Stimulated activated CD8-positive, alpha-beta memory T cell treated with anti-CD3 and anti-CD28 coated beads, Interleukin-2, amount 100 ng/mL, for 1 hour (primary cell): ENCODE results near the gene ABCC11.
"Not testable (repeated sequence)": the region's sequence is repeated elsewhere in the genome, so short reads cannot be mapped to it uniquely, and the experiment has no call there.

Experiments
- DNase-seq, 2 donors: peaks; one replicate each; pipeline ENCODE4 v3.0.0-alpha.2; 2020; ENCODE audit warnings: low read depth in 2 of 2

Gene ABCC11

GRCh38 chr16:48250520-48251278, 3.4 kb upstream of the ABCC11 start:
- no peak for DNase-seq

DNA sequence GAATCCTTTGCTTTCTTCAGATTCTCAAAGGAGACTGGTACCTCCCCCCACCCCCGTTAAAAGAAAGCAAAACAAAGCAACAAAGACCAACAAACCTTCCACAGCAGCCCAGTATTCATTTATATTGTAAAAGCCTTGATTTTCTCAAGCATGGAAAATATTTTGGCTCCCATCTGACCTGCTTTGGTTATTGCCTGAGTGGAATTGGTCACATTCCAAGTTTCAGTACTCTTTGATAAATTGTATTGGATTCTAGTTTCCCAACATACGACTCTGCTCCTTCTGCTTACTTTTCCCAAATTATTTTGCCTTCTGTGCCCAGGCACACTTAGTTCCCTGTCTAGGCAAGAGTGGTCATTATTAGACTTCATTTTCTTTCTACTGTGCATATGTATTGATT, 1.3 kb downstream of the ABCC11 start:
- DNase-seq, result no peak

- no peak for DNase-seq
Measured at GRCh38 chr16:48244863-48245195, 2.5 kb downstream of the ABCC11 start.

- peak; percentile 81 to 82 for DNase-seq
Measured at GRCh38 chr16:48244080-48244862, 3.1 kb downstream of the ABCC11 start, which contains the start of gene LONP2. LONP2 (plus strand) TSS chr16:48244300; CDS start chr16:48244389, 89 bp downstream.

GRCh38 chr16:48240147-48240546, 7.2 kb downstream of the ABCC11 start:
- not testable (repeated sequence) for DNase-seq

DNA sequence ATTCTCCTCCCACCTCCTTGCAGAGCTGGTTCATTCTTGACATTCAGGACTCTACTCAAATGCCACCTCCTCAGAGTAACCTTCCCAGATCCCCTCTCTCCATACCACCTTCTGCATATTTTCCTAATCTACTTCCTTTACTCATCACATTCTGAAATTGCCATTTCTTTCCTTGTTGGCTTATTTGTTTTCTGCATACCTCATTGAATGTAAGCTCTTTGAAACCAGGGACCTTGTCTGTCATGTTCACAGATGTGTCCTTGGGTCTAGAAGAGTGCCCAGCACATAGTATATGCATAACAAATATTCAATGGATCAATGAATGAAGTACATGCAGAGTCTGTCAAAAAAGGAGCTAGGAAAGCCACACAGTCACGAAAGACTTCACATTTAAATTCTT, 11.1 kb downstream of the ABCC11 start:
- no peak for DNase-seq

DNA sequence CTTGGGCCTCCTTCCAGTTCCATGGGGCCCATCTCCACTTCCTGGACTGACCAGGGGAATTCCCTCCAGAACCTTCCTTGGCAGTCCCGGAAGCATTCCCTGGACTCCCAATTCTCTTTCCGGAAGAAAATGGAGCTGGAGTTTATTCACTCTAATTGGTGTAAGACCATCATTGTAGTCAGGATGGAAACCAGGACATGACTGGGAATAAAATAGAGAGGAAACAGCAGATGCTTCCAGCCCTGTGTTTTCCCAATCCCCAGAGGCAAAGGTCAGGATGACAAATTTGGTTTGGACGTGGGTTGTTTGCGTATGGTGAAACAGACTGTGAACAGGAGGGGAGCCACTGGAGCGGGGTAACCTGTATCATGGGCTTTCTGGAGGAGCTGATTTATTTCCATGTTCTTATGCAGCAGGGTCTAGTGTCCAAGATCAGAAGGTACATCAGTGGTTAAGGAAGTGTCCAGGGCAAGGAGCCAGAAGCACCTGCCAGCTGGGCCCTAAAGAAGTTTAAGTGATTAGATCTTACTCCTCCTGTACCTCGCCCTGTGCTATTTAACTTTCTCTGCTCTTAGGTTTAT, 11.7 kb downstream of the ABCC11 start:
- DNase-seq, result no peak

GRCh38 chr16:48235058-48235555, 12.2 kb downstream of the ABCC11 start:
- DNase-seq, result no peak

- no peak for DNase-seq
Measured at GRCh38 chr16:48234630-48235029, 12.7 kb downstream of the ABCC11 start.

DNA sequence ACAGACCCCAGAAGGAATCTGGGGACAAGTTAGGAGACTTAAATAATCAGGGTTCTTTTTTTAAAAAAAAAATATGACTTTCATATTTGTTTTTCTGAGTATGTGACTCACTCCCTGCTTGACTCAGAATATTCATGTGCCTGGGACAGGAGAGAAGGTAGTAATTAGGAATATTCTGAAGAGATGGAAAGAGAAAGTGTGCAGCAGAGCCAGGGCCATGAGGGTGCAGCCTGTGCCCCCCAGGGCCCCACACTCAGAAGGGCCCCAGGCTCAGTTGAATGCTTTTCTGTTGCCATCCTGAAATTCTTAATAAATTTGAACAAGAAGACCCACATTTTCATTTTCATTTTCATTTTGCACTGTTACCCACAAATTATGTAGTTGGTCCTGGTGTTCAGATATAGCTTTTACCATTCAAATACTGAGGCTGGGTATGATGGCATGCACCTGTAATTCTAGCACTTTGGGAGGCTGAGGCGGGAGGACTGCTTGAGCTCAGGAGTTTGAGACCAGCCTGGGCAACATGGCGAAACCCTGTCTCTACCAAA, 14.8 kb downstream of the ABCC11 start:
- no peak for DNase-seq

DNA sequence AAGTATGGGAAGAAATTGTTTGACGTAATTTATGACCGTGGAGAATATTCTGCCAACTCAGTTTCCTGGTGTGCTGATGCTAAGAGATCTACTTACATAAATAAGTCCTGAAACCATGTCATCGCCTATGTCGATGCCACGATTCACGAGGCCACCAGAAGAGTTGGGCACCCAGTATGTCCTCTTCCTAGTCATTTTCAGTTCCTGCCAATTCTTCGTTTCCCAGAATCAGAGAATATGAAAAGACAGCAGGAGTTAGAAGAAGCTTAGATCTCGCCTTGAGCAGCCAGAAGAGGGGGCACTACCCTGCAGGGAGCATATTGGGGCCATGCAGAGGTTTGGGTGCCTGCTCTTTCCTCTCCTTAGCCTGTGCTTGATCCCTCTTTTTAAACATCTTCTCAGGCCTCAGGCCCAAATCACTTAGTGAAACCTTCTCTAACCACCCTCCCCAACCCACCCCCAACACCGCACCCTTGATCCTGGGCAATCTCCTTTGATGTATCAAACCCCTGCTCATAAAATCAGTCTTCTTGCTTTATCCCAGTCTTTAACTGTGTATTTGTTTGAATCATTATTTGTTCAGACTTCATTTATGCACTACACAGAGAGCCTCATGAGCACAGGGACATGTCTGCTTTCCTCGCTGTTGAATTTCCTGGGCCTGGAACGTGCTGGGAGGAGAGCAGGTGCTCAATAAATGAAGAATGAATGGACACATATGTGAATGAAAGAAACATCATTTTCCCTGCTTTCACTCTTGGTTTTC, 15.4 kb downstream of the ABCC11 start:
- DNase-seq, result no peak

GRCh38 chr16:48225456-48225855, 21.9 kb downstream of the ABCC11 start:
- no peak for DNase-seq

DNA sequence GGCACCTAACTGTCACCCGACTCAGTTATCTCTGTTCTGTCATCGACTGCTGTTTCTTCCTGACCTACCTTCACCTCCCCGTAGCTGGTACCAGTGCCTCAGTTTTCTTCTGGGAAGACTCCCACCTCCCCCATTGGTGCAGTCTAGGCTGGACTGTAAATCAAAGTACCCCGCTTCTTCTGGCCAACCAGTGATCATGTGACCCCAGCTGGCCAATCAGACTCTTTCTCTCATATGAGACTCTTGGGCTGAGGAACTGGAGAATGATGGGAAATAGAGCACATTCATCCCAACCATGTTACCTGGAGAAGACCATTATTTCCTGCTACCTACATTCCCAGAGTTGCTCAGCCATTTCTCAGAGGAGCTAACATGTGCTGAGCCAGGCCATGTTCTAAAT, 23.8 kb downstream of the ABCC11 start:
- DNase-seq, result no peak

GRCh38 chr16:48220891-48221290, 26.4 kb downstream of the ABCC11 start:
- no peak for DNase-seq

DNA sequence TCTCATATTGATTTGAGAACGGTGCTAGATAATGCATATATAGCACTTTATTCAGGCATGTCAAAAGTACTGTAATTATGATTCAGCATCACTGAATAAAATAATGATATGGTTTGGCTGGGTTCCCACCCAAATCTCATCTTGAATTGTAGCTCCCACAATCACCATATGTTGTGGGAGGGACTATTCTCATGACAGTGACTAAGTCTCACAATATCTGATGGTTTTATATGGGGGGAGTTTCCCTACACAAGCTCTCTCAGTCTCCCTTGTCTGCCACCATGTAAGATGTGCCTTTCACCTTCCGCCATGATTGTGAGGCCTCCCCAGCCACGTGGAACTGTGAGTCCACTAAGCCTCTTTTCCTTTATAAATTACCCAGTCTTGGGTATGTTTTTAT, 28.9 kb downstream of the ABCC11 start:
- DNase-seq, result no peak

DNA sequence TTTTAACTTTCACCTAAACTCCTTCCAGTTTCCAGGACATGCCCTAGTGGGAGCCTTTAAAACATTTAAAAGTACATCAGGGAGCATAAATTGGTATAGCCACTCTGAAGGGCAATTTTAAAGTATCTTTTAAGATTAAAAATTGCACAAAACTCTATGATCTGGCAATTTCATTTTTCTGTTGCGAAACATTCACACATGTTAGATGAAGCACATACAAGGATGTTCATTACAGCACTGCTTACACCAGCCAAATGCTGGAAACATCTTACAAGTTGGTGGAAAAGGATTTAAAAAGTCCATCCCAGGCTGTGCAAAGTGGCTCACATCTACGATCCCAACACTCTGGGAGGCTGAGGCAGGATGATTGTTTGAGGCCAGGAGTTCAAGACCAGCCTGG, 29.6 kb downstream of the ABCC11 start:
- no peak for DNase-seq

DNA sequence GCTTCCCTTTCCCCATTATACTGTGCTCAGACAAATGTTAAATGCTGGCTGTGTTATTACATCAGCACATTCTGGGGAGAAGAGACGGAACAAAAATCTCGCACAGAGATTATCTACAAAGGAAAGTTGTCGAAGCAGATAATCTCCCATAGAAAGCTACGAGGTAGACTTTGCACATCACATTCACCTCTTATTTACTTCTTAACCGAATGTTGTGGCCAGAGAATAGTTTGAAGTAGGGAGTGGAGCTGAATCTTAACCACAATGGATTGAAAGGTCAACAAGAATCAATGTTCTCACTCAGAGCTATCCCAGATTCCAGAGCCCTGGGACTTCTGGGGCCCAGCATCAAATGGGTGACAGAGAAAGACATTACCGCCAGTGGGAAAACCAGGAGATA, 31.6 kb downstream of the ABCC11 start:
- no peak for DNase-seq

GRCh38 chr16:48212033-48212432, 35.3 kb downstream of the ABCC11 start:
- DNase-seq, result no peak

DNA sequence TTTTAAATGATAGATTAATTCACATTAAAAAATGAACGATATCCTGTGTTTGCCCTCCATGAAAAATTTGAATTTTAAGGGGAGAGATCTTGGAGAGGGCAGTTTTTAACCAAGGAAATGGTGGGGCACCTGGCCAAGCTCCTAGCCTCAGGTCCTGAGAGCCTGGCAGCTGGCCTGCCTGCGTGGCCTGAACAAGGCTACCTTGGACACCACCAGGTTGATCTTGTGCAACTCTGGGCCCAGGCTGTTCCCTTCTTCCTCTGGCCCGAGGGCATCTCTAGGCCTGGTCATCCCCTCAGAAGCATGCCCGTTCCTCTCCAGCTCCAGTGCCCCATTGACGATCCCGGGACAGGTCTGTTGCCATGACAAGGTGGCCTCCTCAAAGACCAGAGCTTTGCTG, 36.6 kb downstream of the ABCC11 start:
- no peak for DNase-seq

DNA sequence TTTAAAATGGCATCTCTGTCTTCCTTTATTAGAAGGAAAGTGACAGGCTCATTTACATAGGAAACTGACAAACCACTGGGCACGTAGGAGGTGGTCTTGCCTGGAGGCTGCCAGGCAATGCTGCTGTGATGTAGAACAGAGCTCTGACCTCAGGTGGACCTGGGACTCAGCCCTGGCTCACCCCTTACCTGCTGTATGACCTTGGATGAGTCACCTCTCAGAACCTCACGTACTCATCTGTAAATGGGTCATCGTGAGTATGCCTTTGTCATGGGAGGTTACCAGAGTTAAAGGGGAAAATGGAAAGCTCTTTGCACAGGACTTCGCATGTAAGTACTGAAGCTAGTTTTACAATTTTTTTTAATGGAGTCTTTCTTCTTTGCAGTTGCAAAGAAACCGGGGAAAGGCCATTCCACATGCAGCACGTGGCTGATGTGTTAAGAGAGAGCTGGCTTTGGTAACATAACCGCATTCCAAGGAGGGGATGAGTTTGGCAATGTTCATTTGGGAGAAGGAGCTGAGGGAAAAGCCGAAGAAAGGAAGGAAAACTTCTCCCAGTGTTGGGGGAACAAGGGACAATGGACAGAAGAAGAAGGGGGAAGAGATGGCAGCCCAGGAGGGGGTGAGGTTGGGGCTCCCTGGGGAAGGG, 40.6 kb downstream of the ABCC11 start:
- no peak for DNase-seq

DNA sequence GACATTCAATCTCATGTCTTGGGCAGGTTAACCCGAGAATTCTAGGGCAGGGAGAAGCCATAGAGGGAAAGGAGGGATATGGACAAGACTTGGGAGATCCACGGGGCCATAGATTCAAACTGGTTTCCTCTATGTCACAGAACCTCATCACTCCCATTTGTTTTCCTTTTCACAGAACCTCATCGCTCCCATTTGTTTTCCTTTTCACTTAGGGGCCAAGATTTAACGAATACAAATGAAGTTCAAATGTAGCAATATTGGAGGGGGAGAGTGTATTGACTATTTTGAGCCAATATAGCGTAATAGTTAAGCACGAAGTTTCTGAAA, 42.6 kb downstream of the ABCC11 start:
- no peak for DNase-seq
